Stimulated activated effector memory CD8-positive, alpha-beta T cell treated with anti-CD3 and anti-CD28 coated beads, Interleukin-12 subunit alpha, Interleukin-12 subunit beta, amount 100 ng/mL, for 72 hours (primary cell): ENCODE measurements around the gene CAPZA2.
"Not testable (repeated sequence)": the region's sequence is repeated elsewhere in the genome, so short reads cannot be mapped to it uniquely, and the experiment has no call there.

Source experiments
- ATAC-seq: fragments of 150-1000 bp; cut with Tn5 transposase; 2 replicates; pipeline ENCODE4 v1.10.0; 2021
- DNase-seq, 2 donors: peaks; one replicate each; pipeline ENCODE4 v3.0.0; 2021 to 2022; ENCODE audit warnings: low spot score in 2 of 2
- H3K27ac Mint-ChIP-seq: one replicate; pipeline ENCODE4 v1.8.0; 2022; ENCODE audit warnings: mild to moderate bottlenecking, mixed read lengths
- H3K36me3 Mint-ChIP-seq: one replicate; pipeline ENCODE4 v1.8.0; 2022; ENCODE audit warnings: mild to moderate bottlenecking, mixed read lengths
- H3K4me1 Mint-ChIP-seq: one replicate; pipeline ENCODE4 v1.8.0; 2022; ENCODE audit warnings: mixed read lengths
- H3K4me3 Mint-ChIP-seq: one replicate; pipeline ENCODE4 v1.8.0; 2022; ENCODE audit warnings: mild to moderate bottlenecking, mixed read lengths
- H3K9me3 Mint-ChIP-seq: one replicate; pipeline ENCODE4 v1.8.0; 2022; ENCODE audit warnings: mixed read lengths

Gene CAPZA2

GRCh38 chr7:116862234-116862950 is at the start of gene CAPZA2:
TSS of gene CAPZA2 (plus strand) at chr7:116862587. CDS start at chr7:116862612, 25 bp downstream.
- ATAC-seq (peak; percentile 95), DNase-seq (peak; percentile 96 to 98)
- H3K27ac Mint-ChIP-seq, result peak within 1 kb of the TSS; percentile 97
- peaks cover 31% of the 10 kb centered on the region for H3K36me3 Mint-ChIP-seq
- H3K4me3 Mint-ChIP-seq, result peak within 1 kb of the TSS; percentile 92
- peaks cover 33% of the 10 kb centered on the region for H3K4me1 Mint-ChIP-seq
- no peaks in the 10 kb centered on the region for H3K9me3 Mint-ChIP-seq

DNA sequence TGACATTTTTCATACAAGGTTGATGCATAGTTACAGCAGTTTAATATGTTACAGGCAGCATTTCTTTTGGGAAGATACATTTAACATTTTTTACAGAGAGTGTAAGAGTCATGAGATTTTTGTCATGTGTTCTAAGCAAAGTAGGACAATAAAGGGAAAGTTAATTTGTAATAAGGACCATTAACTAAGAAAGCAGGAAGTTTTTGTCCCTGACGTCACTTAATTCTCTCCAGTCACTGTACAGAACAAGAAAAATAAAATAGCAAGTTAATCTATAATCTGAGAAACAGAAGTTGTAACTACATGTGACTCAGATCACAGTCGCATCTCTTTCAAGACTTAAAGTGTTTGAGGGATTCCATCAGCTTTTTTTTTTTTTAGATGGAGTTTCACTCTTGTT is 49.5 kb upstream of the CAPZA2 start:
- Mint-ChIP-seq H3K4me3 (no peak overlapping the region), H3K9me3 (no peaks in the 10 kb centered on the region), H3K27ac (no peak overlapping the region), H3K36me3 (no peaks in the 10 kb centered on the region), H3K4me1 (no peaks in the 10 kb centered on the region)
- DNase-seq, result no peak
- ATAC-seq, result no peak

- H3K4me1 Mint-ChIP-seq, ATAC-seq, H3K4me3 Mint-ChIP-seq, H3K9me3 Mint-ChIP-seq, H3K36me3 Mint-ChIP-seq, H3K27ac Mint-ChIP-seq, DNase-seq: not testable (repeated sequence)
These were observed 49.0 kb upstream of the CAPZA2 start for GRCh38 chr7:116813371-116813770.

GRCh38 chr7:116815041-116815440 is 47.3 kb upstream of the CAPZA2 start:
- H3K4me3 Mint-ChIP-seq, result no peak overlapping the region
- no peaks in the 10 kb centered on the region for H3K36me3 Mint-ChIP-seq
- no peak overlapping the region for H3K27ac Mint-ChIP-seq
- no peak for ATAC-seq
- no peaks in the 10 kb centered on the region for H3K9me3 Mint-ChIP-seq
- DNase-seq, result no peak
- H3K4me1 Mint-ChIP-seq, result no peaks in the 10 kb centered on the region

DNA sequence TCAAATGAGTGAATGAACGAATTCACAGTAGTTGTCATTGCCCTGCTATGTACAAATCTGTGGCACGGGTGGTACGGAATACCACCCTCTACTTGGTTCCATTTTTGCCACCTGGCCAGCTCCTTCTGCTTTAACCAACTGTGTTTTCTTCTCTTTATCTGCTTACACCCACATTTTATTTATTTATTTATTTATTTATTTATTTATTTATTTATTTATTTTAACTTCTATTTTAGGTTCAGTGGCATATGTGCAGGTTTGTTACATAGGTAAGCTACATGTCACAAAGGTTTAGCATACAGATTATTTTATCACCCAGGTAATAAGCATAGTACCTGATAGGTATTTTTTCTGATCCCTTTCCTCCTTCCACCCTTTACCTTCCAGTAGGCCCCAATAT is 42.2 kb upstream of the CAPZA2 start:
- Mint-ChIP-seq H3K9me3 (peaks cover 4% of the 10 kb centered on the region), H3K36me3 (no peaks in the 10 kb centered on the region), H3K4me3 (no peak overlapping the region), H3K27ac (no peak overlapping the region), H3K4me1 (no peaks in the 10 kb centered on the region)
- ATAC-seq (no peak), DNase-seq (no peak)

- not testable (repeated sequence) for H3K36me3 Mint-ChIP-seq, DNase-seq, ATAC-seq, H3K27ac Mint-ChIP-seq, H3K4me3 Mint-ChIP-seq, H3K9me3 Mint-ChIP-seq, H3K4me1 Mint-ChIP-seq
These were observed 40.7 kb upstream of the CAPZA2 start for GRCh38 chr7:116821647-116822046.

DNA sequence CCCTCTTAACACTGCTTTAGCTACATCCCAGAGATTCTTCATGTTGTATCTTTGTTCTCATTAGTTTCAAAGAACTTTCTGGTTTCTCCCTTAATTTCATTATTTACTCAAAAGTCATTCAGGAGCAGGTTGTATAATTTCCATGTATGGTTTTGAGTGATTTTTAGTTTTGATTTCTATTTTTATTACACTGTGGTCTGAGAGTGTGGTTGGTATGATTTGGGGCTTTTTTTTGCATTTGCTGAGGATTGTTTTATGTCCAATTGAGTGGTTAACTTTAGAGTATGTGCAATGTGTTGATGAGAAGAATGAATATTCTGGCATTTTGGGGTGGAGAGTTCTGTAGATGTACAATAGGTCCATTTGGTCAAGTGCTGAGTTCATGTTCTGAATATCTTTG is 37.9 kb upstream of the CAPZA2 start:
- Mint-ChIP-seq H3K36me3 (no peaks in the 10 kb centered on the region), H3K9me3 (peaks cover 4% of the 10 kb centered on the region), H3K4me3 (no peak overlapping the region), H3K27ac (no peak overlapping the region), H3K4me1 (no peaks in the 10 kb centered on the region)
- ATAC-seq, result no peak
- DNase-seq, result no peak

DNA sequence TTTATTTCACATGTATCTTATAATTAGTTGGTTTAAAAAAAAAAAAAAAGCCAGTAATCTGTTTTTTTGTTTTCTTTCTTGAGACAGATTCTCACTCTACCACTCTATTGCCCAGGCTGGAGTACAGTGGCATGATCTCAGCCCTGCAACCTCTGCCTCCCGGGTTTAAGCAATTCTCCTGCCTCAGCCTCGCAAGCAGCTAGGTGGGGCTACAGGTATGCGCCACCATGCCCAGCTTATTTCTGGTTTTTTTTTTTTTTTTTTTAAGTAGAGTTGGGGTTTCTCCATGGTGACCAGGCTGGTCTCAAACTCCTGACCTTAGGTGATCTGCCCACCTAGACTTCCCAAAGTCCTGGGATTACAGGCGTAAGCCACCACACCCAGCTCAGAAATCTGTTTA is 34.1 kb upstream of the CAPZA2 start:
- H3K27ac Mint-ChIP-seq, result no peak overlapping the region
- no peaks in the 10 kb centered on the region for H3K4me1 Mint-ChIP-seq
- no peaks in the 10 kb centered on the region for H3K36me3 Mint-ChIP-seq
- ATAC-seq (no peak), DNase-seq (no peak)
- peaks cover 4% of the 10 kb centered on the region for H3K9me3 Mint-ChIP-seq
- no peak overlapping the region for H3K4me3 Mint-ChIP-seq

DNA sequence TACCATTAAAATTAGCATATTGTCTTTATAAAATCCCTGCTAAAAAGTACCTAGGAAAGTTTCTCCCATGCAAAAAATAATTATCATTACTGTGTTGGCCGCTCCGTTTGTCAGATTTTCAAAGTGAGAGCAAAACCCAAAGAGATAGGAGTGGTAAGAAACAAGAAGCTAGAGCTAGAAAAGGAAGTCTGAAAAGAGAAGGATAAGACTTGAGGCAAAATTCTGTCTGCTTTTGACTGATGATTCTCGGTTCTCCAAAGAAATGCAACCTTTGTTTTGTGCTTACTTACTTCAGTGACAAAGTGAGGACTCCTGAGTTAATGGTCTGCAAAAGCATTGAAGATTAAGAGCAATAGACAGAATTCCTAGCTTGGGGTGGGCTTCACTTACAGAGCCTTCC is 33.3 kb upstream of the CAPZA2 start:
- ATAC-seq (no peak), DNase-seq (no peak)
- no peak overlapping the region for H3K4me3 Mint-ChIP-seq
- H3K36me3 Mint-ChIP-seq, result no peaks in the 10 kb centered on the region
- no peak overlapping the region for H3K27ac Mint-ChIP-seq
- peaks cover 3% of the 10 kb centered on the region for H3K9me3 Mint-ChIP-seq
- no peaks in the 10 kb centered on the region for H3K4me1 Mint-ChIP-seq

DNA sequence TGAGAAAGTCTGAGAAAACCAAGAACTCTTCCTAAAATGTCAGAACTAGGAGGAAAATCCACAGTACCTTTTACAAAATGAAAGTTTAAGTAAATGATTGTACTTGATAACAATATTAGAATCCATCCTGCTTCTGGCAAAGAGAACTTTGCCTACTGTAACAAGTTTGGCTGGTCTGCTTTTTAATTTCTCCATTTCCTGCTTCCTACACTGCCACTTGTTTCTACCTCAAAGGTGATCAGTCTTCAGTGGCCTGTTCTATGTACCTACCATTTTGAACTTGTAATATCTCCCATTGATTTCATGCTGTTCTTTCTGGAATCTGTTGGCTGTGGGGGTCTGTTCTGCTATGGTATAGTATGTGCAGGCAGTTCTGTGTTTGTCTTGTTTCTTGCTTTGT is 32.9 kb upstream of the CAPZA2 start:
- no peak for DNase-seq

GRCh38 chr7:116832692-116833091 is 29.7 kb upstream of the CAPZA2 start:
- Mint-ChIP-seq H3K4me1 (no peaks in the 10 kb centered on the region), H3K9me3 (no peaks in the 10 kb centered on the region), H3K27ac (no peak overlapping the region), H3K36me3 (no peaks in the 10 kb centered on the region), H3K4me3 (no peak overlapping the region)
- ATAC-seq (no peak), DNase-seq (no peak)

More for the DNA sequence above, 32.9 kb upstream of the CAPZA2 start:
- Mint-ChIP-seq H3K27ac (no peak overlapping the region), H3K4me1 (no peaks in the 10 kb centered on the region), H3K36me3 (no peaks in the 10 kb centered on the region), H3K4me3 (no peak overlapping the region), H3K9me3 (no peaks in the 10 kb centered on the region)
- no peak for ATAC-seq

DNA sequence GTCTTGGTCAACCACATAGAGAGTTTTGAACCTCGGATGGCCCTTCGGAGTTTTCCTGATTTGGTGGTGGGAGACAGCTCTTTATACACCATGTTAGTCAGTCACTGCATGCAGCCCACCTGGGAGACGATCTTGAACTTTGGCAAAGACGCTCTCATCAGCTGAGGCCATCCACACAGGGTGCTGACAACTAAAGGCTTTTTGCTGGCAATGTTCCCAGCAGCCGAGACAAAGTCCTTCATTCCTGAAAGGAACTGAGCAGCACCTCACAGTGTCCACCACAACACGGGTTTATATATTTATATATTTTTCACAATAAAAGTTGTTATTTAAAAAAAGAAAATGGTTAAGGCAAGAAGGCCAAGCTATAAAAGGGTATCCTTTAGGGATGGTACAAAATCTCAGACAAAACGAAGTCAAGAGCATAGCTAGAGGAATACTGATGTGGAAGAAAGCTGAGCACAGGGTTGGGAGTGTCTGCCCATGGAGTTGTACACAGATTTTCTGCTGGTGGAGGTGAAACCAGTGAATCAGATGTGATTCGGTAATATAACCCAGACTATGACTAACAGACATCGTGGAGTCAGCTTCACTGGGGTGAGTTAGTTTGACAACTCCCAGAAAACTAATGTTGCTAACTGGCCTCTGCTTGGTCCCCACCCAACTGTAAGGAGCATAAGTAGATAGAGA is 27.4 kb upstream of the CAPZA2 start:
- no peaks in the 10 kb centered on the region for H3K4me1 Mint-ChIP-seq
- H3K9me3 Mint-ChIP-seq, result no peaks in the 10 kb centered on the region
- DNase-seq (no peak), ATAC-seq (peak; percentile 82)
- no peaks in the 10 kb centered on the region for H3K36me3 Mint-ChIP-seq
- H3K4me3 Mint-ChIP-seq, result no peak overlapping the region
- no peak overlapping the region for H3K27ac Mint-ChIP-seq

DNA sequence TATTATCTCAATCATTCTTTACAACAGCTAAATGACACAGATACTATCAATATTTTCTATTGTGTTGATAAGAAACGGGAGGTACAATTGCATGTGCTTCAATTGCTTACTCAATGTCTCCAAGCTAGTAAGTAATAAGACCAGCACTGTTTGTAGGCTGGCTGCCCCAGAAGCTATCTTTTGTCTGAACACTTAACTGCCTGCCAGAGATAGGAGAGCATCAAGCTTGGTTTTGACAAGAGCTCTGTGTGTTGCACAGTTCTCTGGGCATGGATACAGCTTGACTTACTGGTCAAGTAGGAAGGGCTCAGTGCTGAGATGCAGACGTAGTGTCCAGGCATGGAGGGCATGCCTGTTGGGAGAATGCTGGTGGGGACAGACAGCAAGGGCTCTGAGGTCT is 26.3 kb upstream of the CAPZA2 start:
- DNase-seq (no peak), ATAC-seq (no peak)
- Mint-ChIP-seq H3K36me3 (no peaks in the 10 kb centered on the region), H3K27ac (no peak overlapping the region), H3K4me1 (no peaks in the 10 kb centered on the region), H3K4me3 (no peak overlapping the region), H3K9me3 (no peaks in the 10 kb centered on the region)

DNA sequence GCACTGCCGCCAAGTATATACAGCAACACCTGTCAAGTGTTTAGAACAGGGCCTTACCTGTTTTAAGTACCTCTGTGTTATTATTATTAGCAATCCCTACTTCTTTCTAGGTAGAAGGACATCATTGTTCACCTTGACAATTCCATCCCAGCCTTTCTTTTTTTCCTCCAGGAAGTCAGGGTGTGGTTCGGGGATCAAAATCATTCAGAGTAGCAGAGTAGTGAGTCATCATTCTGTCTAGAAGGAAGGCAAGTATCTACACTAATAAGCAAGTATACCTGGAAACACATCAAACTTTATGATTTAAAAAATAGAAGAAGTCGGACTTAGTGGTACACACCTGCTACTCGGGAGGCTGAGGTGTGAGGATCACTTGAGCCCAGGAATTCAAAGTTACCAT is 25.5 kb upstream of the CAPZA2 start:
- Mint-ChIP-seq H3K36me3 (no peaks in the 10 kb centered on the region), H3K27ac (no peak overlapping the region), H3K9me3 (no peaks in the 10 kb centered on the region)

DNA sequence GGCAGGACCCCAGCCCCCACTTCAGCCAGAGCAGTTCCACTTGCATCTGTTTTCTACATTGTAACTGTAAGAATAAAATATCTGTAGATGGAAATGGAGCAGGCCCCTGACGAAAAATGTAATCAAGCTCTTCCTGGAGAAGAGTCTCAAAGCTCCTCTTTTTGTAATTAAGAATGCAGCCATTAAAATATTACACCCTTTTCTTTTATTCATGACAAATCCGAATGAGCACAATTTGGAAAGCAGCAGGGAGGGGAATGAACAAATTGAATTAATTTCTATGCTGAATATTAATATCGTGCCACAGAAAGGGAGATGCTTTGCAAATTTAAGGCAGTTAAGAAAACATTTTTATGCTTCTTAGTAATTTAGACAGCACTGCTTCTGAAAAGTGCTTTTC is 24.8 kb upstream of the CAPZA2 start:
- Mint-ChIP-seq H3K36me3 (no peaks in the 10 kb centered on the region), H3K4me1 (no peaks in the 10 kb centered on the region), H3K27ac (no peak overlapping the region), H3K9me3 (no peaks in the 10 kb centered on the region), H3K4me3 (no peak overlapping the region)
- ATAC-seq, result no peak
- DNase-seq, result no peak

More for the DNA sequence above, 25.5 kb upstream of the CAPZA2 start:
- ATAC-seq, result no peak
- no peaks in the 10 kb centered on the region for H3K4me1 Mint-ChIP-seq
- H3K4me3 Mint-ChIP-seq, result no peak overlapping the region
- DNase-seq, result no peak

DNA sequence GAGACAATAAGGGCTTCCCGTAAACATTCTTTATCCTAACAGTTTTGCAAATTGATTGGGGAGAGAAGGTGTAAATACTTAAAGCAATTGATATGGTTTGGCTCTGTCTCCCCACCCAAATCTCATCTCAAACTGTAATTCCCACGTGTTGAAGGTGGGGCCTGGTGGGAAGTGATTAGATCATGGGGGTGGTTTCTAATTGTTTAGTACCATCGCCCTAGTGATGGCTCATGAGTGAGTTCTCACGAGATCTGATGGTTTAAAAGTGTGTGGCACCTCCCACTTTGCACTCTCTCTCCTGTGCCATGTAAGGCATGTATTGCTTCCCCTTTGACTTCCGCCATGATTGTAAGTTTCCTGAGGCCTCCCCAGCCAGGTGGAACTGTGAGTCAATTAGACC is 22.1 kb upstream of the CAPZA2 start:
- ATAC-seq (no peak), DNase-seq (no peak)
- H3K9me3 Mint-ChIP-seq, result no peaks in the 10 kb centered on the region
- no peak overlapping the region for H3K4me3 Mint-ChIP-seq
- no peak overlapping the region for H3K27ac Mint-ChIP-seq
- H3K36me3 Mint-ChIP-seq, result no peaks in the 10 kb centered on the region
- peaks cover 6% of the 10 kb centered on the region for H3K4me1 Mint-ChIP-seq
